Stimulated activated CD4-positive, alpha-beta T cell treated with anti-CD3 and anti-CD28 coated beads, Interleukin-4, amount 100 ng/mL, for 24 hours (primary cell): Measurements from ENCODE around the gene EMD.
A peak's percentile ranks its signal among the peaks of the same experiment; 100 is the strongest.
"Not testable (repeated sequence)": the region's sequence is repeated elsewhere in the genome, so short reads cannot be mapped to it uniquely, and the experiment has no call there.

Source experiments
- DNase-seq: peaks from one replicate; pipeline ENCODE4 v3.0.0-alpha.2; 2020

EMD gene

GRCh38 chrX:154397888-154398667 is 19.0 kb downstream of the EMD start, which contains the start of gene RPL10:
Gene RPL10, plus strand, starts transcription at chrX:154398377. Its CDS starts 143 bp downstream, at chrX:154398520.
- DNase-seq = peak; percentile 90

- DNase-seq = peak; percentile 85
These were observed 19.8 kb downstream of the EMD start for GRCh38 chrX:154398668-154399526.

GRCh38 chrX:154399527-154400368 is 20.7 kb downstream of the EMD start:
- no peak for DNase-seq

- DNase-seq = not testable (repeated sequence)
These were observed 21.3 kb downstream of the EMD start for GRCh38 chrX:154400369-154400817.

GRCh38 chrX:154401045-154401799 is 22.1 kb downstream of the EMD start:
- DNase-seq = peak; percentile 36

GRCh38 chrX:154401918-154402621 is 23.0 kb downstream of the EMD start:
- DNase-seq = no peak

- no peak for DNase-seq
These were observed 23.6 kb downstream of the EMD start for GRCh38 chrX:154402622-154403127.

- no peak for DNase-seq
These were observed 24.1 kb downstream of the EMD start for GRCh38 chrX:154403192-154403591.

GRCh38 chrX:154403858-154404257 is 24.8 kb downstream of the EMD start:
- no peak for DNase-seq

- no peak for DNase-seq
These were observed 25.6 kb downstream of the EMD start for GRCh38 chrX:154404625-154405192.

GRCh38 chrX:154408659-154409221 is 29.6 kb downstream of the EMD start:
- DNase-seq = no peak

- DNase-seq = no peak
These were observed 30.3 kb downstream of the EMD start, which contains the start of gene DNASE1L1 for GRCh38 chrX:154409222-154409871. Gene DNASE1L1, minus strand, starts transcription at chrX:154409254. Its CDS starts 3,686 bp downstream, at chrX:154405568.

GRCh38 chrX:154411981-154412340 is 32.9 kb downstream of the EMD start:
- DNase-seq = peak; percentile 59

- DNase-seq = no peak
These were observed 33.4 kb downstream of the EMD start for GRCh38 chrX:154412468-154412867.

GRCh38 chrX:154413142-154413541 is 34.0 kb downstream of the EMD start:
- no peak for DNase-seq

GRCh38 chrX:154417157-154417556 is 38.1 kb downstream of the EMD start:
- DNase-seq = no peak

- DNase-seq = no peak
These were observed 40.1 kb downstream of the EMD start for GRCh38 chrX:154419189-154419588.

GRCh38 chrX:154419688-154420401 is 40.8 kb downstream of the EMD start:
- DNase-seq = no peak

GRCh38 chrX:154420402-154420756 is 41.3 kb downstream of the EMD start:
- no peak for DNase-seq
